GM18499 (cell line): Measurements from ENCODE around the gene INPP5A.
"Not testable (repeated sequence)": the region's sequence is repeated elsewhere in the genome, so short reads cannot be mapped to it uniquely, and the experiment has no call there.

Experiments
- ATAC-seq: cut with Tn5 transposase; IDR thresholded peaks from one replicate; pipeline ENCODE4 v1.9.1; 2021; ENCODE audit warnings: moderate number of reproducible peaks; ENCODE audit not compliant: insufficient read depth, unreplicated experiment

The INPP5A gene

DNA sequence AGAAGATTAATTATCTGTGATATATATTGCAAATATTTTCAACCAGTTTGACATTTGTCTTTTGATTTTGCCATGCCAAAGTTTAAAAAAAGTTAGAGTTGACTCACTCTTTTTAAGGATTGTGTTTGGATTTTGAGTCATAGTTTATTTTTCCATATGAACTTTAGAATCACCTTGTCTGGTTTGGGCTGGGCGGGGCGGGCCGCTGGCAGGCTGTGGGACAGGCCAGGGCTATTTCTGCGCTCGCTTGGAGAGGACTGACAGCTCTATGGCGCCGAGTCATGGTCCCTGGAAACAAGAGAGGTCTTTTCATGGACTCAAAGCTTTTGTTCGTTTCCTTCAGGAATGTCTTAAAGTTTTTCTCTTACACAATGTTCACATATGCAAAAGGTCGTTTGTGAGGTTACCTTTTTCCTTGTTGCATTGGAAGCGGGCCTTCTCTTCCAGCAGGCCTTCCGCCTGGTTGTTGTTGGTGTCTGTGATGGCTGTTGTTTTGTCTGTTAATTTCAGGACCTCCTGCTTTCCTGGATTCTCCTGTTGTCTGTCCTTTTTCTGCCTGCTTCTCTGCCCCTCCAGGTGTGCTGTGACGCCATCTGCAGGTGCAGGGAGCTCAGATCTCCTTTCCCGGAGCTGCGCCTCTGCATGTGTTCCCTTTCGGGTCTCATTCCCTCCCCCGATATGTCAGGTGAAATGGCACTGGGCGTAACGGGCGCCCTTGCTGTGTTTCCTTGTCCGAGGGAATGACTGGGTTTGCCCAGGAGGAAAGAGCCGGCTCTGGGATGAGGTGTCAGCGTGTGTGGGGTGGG, 53.8 kb downstream of the INPP5A start:
- ATAC-seq = no peak

DNA sequence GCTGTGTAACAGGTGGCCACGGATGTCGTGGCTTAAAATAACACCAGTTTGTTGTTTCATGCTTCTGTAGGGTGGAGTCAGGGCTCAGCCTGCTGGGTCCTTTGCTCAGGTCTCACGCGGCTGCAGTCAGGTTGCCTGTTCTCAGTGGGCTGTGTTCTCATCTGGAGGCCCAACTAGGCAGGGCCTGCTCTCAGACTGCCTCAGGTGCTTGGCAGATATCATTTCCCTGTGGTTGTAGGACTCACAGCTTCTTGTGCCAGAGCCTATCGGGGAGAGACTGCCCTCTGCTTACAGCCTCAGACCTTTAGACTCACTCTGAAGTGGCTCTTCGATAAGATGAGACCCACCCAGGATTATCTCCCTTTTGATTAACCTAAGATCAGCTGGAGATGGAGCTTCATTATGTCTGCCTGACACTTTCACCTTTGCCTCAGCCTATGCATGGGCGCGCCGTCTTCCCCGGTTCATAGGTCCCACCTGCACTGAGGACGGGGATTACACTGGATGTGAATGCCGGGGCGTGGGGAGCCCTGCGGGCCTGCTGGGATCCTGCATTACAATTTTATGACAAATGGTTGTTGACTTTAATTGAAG, 55.3 kb downstream of the INPP5A start:
- no peak for ATAC-seq

- ATAC-seq = peak; percentile 31
These were observed 55.8 kb downstream of the INPP5A start for GRCh38 chr10:132593389-132593788.

GRCh38 chr10:132593900-132594876, 56.6 kb downstream of the INPP5A start:
- ATAC-seq = peak; percentile 62

- ATAC-seq = no peak
These were observed 57.4 kb downstream of the INPP5A start for GRCh38 chr10:132595021-132595420.

GRCh38 chr10:132595854-132596253, 58.3 kb downstream of the INPP5A start:
- no peak for ATAC-seq

DNA sequence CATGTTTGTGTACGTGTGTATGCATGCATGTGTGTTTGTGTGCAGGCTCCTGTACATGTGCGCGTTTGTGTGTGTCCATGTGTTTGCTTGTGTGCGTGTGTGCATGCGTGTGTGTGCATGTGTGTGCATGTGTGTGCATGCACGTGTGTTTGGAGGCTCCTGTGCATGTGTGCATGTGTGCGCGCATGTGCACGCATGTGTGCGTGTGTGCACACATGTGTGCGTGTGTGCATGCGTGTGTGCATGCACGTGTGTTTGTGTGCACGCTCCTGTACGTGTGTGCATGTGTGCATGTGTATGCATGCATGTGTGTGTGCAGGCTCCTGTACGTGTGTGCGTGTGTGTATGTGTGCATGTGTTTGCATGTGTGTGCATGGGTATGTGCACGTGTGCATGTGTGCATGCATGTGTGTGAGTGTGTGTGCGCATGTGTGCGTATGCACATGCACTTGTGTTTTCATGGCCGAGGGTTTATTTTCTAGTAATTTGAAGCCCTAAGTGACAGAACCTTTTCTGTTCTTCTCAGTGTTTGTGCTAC, 59.2 kb downstream of the INPP5A start:
- no peak for ATAC-seq

- no peak for ATAC-seq
These were observed 60.1 kb downstream of the INPP5A start for GRCh38 chr10:132597654-132598053.

GRCh38 chr10:132599023-132599618, 61.5 kb downstream of the INPP5A start:
- not testable (repeated sequence) for ATAC-seq

- ATAC-seq = no peak
These were observed 62.1 kb downstream of the INPP5A start for GRCh38 chr10:132599732-132600131.

GRCh38 chr10:132600416-132600815, 62.8 kb downstream of the INPP5A start:
- no peak for ATAC-seq

DNA sequence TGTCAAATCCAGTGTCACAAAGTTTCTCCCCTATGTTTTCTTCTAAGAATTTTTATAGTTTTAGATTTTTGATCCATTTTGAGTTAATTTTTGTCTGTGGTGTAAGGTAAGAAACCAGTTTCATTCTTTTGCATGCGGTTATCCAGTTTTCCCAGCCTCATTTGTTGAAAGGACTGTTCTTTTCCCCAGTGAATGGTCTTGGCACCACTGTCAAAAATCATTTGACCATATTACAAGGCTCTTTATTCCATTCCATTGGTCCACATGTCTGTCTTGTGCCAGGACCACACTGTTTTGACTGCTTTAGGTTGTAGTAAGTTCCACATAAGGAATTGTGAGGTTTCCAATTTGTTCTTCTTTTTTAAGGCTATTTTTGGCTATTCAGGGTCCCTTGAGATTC, 64.0 kb downstream of the INPP5A start:
- ATAC-seq = no peak

DNA sequence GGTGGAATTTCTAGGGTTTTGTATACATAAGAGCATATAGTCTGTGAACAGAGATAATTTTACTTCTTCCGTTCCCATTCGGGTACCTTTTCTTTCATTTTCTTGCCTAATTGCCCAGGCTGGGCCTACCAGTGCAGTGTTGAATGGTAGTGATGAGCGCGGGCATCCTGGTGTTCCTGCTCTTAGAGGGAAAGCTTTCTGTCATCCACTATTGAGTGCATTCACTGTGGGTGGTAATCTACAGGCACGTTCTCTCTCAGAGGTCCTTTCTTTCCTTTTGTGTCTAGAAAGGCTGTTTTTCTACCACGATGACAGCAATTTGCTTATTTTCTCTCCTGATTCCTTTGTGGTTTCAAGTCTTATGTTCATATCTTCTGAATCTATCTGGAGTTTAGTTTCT, 65.0 kb downstream of the INPP5A start:
- no peak for ATAC-seq

GRCh38 chr10:132603851-132604533, 66.4 kb downstream of the INPP5A start:
- ATAC-seq = no peak

DNA sequence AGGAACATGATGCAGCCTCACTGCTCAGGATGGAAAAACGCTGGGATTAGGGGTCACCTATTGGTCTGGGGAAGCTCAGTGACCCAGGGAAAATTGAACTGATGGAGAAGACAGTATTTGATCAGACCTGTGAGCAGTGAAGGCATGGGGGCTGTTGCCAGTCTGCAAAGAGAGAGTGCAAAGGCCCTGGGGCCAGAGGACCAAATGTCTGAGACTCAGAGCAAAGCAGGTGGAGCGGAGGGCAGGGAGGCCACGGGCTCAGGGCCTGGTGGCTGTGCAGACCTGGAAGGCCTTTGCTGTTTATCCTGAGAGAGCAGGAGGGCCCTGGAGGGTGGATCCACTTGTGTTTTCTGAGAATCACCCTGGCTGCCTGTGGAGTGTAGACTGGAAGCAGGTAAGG, 67.1 kb downstream of the INPP5A start:
- ATAC-seq = no peak

DNA sequence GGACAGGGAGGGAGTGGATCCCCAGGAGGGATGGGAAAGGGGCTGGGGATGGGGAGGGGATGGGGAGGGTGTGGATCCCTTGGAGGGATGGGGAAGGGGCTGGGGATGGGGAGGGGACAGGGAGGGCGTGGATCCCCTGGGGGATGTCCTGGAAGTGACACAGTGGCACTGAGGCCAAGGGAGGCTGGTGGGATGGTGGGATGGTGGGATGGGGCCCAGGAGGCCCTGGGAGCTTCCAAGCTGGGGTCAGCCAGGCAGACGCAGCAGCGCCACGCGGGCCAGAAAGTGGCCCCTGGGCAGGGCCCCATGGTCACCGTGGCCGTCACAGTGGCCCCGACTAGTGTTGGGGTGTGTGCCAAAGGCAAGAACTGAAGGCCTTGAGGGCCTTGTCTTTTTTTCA, 67.8 kb downstream of the INPP5A start:
- ATAC-seq = no peak

DNA sequence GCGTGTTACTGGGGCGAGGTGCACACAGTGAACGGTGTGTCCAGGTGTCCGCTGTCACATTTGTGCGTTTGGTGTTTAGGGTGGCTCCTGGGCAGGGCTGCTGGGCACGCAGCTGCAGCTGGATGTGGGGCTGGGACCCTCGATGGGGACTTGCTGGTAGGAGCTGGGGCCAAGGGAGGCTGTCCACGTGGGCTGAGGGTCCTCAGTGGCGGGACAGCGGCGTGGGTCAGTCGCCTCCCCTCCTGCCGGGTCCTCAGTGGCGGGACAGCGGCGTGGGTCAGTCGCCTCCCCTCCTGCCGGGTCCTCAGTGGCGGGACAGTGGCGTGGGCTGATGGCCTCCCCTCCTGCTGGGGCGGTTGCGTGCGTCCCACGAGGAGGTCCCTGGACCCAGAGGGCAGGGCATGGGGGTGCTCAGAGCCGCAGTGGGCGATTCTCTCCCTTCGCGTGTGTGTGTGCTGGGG, 68.5 kb downstream of the INPP5A start:
- no peak for ATAC-seq

GRCh38 chr10:132606536-132607316, 69.1 kb downstream of the INPP5A start:
- ATAC-seq = no peak

DNA sequence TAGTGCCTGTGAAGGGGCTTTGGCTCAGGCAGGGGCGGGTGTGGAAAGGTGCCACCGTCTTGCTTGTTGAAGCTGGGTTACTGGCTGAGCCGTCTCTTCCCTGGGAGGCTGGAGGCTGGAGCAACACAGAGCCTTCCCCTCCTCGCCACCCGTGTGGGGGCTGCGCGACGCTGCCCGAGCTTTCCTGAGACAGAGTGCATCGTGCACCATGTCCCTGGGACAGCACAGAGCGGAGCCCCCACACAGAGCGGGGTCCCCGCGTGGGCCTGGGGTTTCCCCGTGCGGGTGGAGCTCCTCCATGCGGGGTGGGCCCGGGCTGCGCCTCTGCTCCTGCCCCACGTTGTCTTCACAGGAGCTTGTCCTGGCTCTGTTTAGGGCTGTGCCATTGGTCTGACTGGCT, 69.9 kb downstream of the INPP5A start:
- ATAC-seq = no peak
